Breast epithelium (tissue), 3 donors: ENCODE data around the gene MAPRE2.

ENCODE experiments used
- POLR2A ChIP-seq: fragments of 450-650 bp; IDR thresholded peaks from one replicate; pipeline ENCODE4 v1.6.1; 2016; ENCODE audit warnings: antibody characterized with exemption, mild to moderate bottlenecking, moderate library complexity
- TF ChIP-seq, protein P1 (sequence below), 3 donors: fragments of 450-650 bp; IDR thresholded peaks; one replicate each; pipeline ENCODE4 v1.5.1; 2016 to 2017; ENCODE audit warnings: antibody characterized with exemption in 3 of 3, mild to moderate bottlenecking in 3 of 3, moderate library complexity in 3 of 3

DNA sequence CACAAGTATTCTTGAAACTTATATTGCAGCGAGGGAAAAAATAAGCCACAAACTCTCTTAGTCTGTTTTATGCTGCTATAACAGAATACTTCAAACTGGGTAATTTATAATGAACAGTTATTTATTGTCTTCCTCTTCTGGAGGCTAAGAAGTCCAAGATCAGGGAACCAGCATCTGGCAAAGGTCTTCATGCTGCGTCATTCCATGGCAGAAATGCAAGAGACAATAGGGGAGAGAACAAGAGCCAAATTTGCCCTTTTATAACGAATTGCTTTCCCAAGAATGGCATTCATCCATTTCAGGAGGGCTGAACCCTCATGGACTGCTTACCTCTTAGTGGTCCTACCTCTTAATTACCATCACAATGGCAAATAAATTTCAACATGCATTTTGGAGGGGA, 46.5 kb downstream of the MAPRE2 start:
- TF ChIP-seq, protein P1, sequence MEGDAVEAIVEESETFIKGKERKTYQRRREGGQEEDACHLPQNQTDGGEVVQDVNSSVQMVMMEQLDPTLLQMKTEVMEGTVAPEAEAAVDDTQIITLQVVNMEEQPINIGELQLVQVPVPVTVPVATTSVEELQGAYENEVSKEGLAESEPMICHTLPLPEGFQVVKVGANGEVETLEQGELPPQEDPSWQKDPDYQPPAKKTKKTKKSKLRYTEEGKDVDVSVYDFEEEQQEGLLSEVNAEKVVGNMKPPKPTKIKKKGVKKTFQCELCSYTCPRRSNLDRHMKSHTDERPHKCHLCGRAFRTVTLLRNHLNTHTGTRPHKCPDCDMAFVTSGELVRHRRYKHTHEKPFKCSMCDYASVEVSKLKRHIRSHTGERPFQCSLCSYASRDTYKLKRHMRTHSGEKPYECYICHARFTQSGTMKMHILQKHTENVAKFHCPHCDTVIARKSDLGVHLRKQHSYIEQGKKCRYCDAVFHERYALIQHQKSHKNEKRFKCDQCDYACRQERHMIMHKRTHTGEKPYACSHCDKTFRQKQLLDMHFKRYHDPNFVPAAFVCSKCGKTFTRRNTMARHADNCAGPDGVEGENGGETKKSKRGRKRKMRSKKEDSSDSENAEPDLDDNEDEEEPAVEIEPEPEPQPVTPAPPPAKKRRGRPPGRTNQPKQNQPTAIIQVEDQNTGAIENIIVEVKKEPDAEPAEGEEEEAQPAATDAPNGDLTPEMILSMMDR (IDR thresholded peaks at IDR 0.05), result no peak
- no peak for TF ChIP-seq POLR2A
